Activated CD4-positive, CD25-positive, alpha-beta regulatory T cell treated with anti-CD3 and anti-CD28 coated beads, Interleukin-2, amount 50 U/mL, for 72 hours (primary cell): ENCODE data around the gene SIN3A.
"Not testable (repeated sequence)": the region's sequence is repeated elsewhere in the genome, so short reads cannot be mapped to it uniquely, and the experiment has no call there.

ENCODE experiments used
- DNase-seq: peaks from one replicate; pipeline ENCODE4 v3.0.0; 2021

Gene SIN3A

GRCh38 chr15:75449585-75450306, 1.7 kb downstream of the SIN3A start:
- DNase-seq = no peak

GRCh38 chr15:75448171-75448570, 3.3 kb downstream of the SIN3A start:
- DNase-seq = not testable (repeated sequence)

GRCh38 chr15:75446151-75446550, 5.3 kb downstream of the SIN3A start:
- no peak for DNase-seq

GRCh38 chr15:75445324-75445723, 6.2 kb downstream of the SIN3A start:
- not testable (repeated sequence) for DNase-seq

- not testable (repeated sequence) for DNase-seq
Observed at GRCh38 chr15:75443972-75444453, 7.5 kb downstream of the SIN3A start.

GRCh38 chr15:75437721-75438120, 13.8 kb downstream of the SIN3A start:
- no peak for DNase-seq

- no peak for DNase-seq
Observed at GRCh38 chr15:75436881-75437280, 14.6 kb downstream of the SIN3A start.

GRCh38 chr15:75431682-75432081, 19.8 kb downstream of the SIN3A start:
- DNase-seq = no peak

- no peak for DNase-seq
Observed at GRCh38 chr15:75431270-75431669, 20.2 kb downstream of the SIN3A start.

GRCh38 chr15:75430259-75430658, 21.2 kb downstream of the SIN3A start:
- DNase-seq = no peak

- no peak for DNase-seq
Observed at GRCh38 chr15:75428152-75428551, 23.3 kb downstream of the SIN3A start.

GRCh38 chr15:75425966-75426500, 25.5 kb downstream of the SIN3A start:
- DNase-seq = no peak

GRCh38 chr15:75422554-75422953, 28.9 kb downstream of the SIN3A start:
- no peak for DNase-seq

- no peak for DNase-seq
Observed at GRCh38 chr15:75420698-75421097, 30.8 kb downstream of the SIN3A start.

- DNase-seq = no peak
Observed at GRCh38 chr15:75416584-75416983, 34.9 kb downstream of the SIN3A start.

- DNase-seq = no peak
Observed at GRCh38 chr15:75410196-75410595, 41.3 kb downstream of the SIN3A start.

GRCh38 chr15:75407083-75407482, 44.4 kb downstream of the SIN3A start:
- no peak for DNase-seq

GRCh38 chr15:75403892-75404291, 47.6 kb downstream of the SIN3A start:
- DNase-seq = no peak

GRCh38 chr15:75397494-75397893, 54.0 kb downstream of the SIN3A start:
- DNase-seq = no peak

GRCh38 chr15:75389791-75390382, 61.6 kb downstream of the SIN3A start:
- DNase-seq = no peak

GRCh38 chr15:75383986-75384385, 67.5 kb downstream of the SIN3A start:
- not testable (repeated sequence) for DNase-seq

- no peak for DNase-seq
Observed at GRCh38 chr15:75380773-75381172, 70.7 kb downstream of the SIN3A start.

GRCh38 chr15:75371901-75372688, 79.4 kb downstream of the SIN3A start:
- no peak for DNase-seq

- DNase-seq = no peak
Observed at GRCh38 chr15:75371486-75371885, 80.0 kb downstream of the SIN3A start.
